ENCODE measurements around the gene RAD51C. TPM values are rescaled to one million over a fixed set of nuclear protein-coding genes. Genes with fewer than 3 reads are reported as not detected.
A peak's percentile ranks its signal among the peaks of the same experiment; 100 is the strongest.

RAD51C gene
- total RNA-seq, 2 experiments from 2014 or later, result 73.3 to 76.8 TPM

DNA sequence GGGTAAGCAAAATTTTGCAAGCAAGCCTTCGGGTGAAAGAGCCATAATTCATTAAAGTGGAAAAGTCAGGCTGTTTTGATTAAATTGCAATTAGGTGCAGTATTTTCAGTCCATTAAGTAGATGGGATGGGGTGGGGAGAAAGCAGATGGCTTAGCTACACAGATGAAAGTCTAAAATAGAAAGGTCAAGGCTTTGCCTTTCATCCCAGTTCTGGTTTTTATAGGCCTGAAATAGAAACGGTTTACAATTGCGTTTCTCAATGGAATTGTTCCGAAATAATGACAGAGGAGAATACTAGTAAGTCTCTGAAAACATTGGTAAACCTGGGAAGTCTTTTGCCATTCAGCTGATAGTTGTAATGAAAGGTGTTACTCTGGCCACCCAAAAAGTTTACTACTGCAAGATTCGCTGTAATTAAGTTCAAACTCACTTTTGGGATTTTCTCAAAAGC lies 64.8 kb downstream of the RAD51C start:
- TF ChIP-seq, protein P1, sequence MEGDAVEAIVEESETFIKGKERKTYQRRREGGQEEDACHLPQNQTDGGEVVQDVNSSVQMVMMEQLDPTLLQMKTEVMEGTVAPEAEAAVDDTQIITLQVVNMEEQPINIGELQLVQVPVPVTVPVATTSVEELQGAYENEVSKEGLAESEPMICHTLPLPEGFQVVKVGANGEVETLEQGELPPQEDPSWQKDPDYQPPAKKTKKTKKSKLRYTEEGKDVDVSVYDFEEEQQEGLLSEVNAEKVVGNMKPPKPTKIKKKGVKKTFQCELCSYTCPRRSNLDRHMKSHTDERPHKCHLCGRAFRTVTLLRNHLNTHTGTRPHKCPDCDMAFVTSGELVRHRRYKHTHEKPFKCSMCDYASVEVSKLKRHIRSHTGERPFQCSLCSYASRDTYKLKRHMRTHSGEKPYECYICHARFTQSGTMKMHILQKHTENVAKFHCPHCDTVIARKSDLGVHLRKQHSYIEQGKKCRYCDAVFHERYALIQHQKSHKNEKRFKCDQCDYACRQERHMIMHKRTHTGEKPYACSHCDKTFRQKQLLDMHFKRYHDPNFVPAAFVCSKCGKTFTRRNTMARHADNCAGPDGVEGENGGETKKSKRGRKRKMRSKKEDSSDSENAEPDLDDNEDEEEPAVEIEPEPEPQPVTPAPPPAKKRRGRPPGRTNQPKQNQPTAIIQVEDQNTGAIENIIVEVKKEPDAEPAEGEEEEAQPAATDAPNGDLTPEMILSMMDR (IDR thresholded peaks at IDR 0.05), result no peak
- intact Hi-C loops (cut with micrococcal nuclease), result no loop called here
- ChIA-PET POLR2A (interaction anchor here (1.1 kb wide), 1 partner anchor 125 kb away, joined by 4 read pairs; no protein-coding TSS in a partner anchor), CTCF (interaction anchor here (1.1 to 1.8 kb wide), 2 partner anchors 130 to 238 kb away, joined by 3 to 4 read pairs; no protein-coding TSS in a partner anchor)
- Mint-ChIP-seq H3K27me3 (peaks cover 55% of the 10 kb centered on the region), H3K27ac (no peak overlapping the region), H3K9me3 (no peaks in the 10 kb centered on the region), H3K36me3 (ENCODE audit: low read depth) (no peaks in the 10 kb centered on the region), H3K4me3 (peak overlapping the region; percentile 76), H3K4me1 (ENCODE audit: low read depth) (peaks cover 10% of the 10 kb centered on the region)
- no peak for DNase-seq
- no peak for ATAC-seq

DNA sequence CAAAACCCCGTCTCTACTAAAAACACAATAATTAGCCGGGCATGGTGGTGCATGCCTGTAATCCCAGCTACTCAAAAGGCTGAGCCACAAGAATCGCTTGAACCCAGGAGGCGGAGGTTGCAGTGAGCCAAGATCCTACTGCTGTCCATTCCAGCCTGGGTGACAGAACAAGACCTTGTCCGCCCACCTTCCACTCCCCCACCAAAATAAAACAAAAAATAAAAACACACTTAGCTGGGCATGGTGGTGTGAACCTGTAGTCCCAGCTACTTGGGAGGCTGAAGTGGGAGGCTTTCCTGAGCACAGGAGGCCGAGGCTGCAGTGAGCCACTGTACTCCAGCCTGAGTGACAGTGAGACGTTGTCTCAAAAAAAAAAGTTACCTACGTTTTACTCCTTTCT lies 66.5 kb downstream of the RAD51C start:
- no peaks in the 10 kb centered on the region for H3K9me3 Mint-ChIP-seq
- DNase-seq (no peak), ATAC-seq (no peak)
- intact Hi-C loops (cut with micrococcal nuclease), result no loop called here
- peaks cover 59% of the 10 kb centered on the region for H3K27me3 Mint-ChIP-seq
- peaks cover 10% of the 10 kb centered on the region for H3K4me1 Mint-ChIP-seq (ENCODE audit: low read depth)
- H3K4me3 Mint-ChIP-seq, result no peak overlapping the region
- ChIA-PET POLR2A (no interaction called here), CTCF (interaction anchor here (1.2 kb wide), 1 partner anchor 11 kb away, joined by 3 read pairs; no protein-coding TSS in a partner anchor)
- no peaks in the 10 kb centered on the region for H3K36me3 Mint-ChIP-seq (ENCODE audit: low read depth)
- TF ChIP-seq, protein P1 (IDR thresholded peaks at IDR 0.05), result no peak
- H3K27ac Mint-ChIP-seq, result no peak overlapping the region

DNA sequence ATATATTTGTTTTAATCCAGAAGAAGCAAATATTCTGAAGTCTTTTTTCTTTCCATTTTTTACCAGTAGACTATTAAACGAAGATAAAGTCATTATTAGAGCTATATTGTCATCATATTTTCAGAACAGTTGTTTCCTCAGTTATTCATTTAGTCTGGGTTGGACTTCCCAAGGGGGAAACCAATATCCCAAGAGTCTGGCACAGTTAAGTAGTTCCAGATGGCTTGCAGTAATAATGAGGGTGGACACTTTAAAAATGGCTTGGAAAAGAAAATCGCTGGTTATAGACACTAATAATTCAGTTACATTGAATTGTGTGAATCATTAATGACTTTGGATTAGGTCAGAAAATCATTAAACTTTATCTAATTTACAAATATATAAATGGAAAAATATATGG lies 67.1 kb downstream of the RAD51C start:
- H3K27me3 Mint-ChIP-seq, result peaks cover 59% of the 10 kb centered on the region
- H3K4me3 Mint-ChIP-seq, result no peak overlapping the region
- intact Hi-C loops (cut with micrococcal nuclease), result no loop called here
- TF ChIP-seq, protein P1 (IDR thresholded peaks at IDR 0.05), result no peak
- POLR2A ChIA-PET, result no interaction called here
- CTCF ChIA-PET, result interaction anchor here (1.2 kb wide), 1 partner anchor 12 kb away, joined by 3 read pairs; no protein-coding TSS in a partner anchor
- H3K36me3 Mint-ChIP-seq (ENCODE audit: low read depth), result no peaks in the 10 kb centered on the region
- H3K4me1 Mint-ChIP-seq (ENCODE audit: low read depth), result peaks cover 10% of the 10 kb centered on the region
- H3K27ac Mint-ChIP-seq, result no peak overlapping the region
- DNase-seq (no peak), ATAC-seq (no peak)
- no peaks in the 10 kb centered on the region for H3K9me3 Mint-ChIP-seq

DNA sequence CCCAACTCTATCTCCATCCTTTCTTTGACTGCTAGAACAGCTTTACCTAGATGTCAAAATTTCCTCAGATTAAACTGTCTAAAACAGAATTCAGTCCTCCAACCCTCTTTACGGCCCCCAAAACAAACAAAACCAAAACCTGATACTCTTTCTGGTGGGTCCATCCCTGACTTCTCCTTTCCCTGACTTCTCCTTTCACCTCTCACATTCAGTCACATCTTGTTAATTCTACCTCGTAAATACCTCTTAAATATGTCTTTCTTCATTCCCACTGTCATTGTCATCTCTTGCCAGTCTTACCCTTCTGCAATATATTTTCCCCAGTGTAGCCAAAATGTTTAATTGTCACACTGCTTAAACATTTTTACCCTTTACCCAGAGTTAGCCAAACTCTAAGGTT lies 67.8 kb downstream of the RAD51C start:
- ChIA-PET POLR2A (no interaction called here), CTCF (no interaction called here)
- peaks cover 8% of the 10 kb centered on the region for H3K4me1 Mint-ChIP-seq (ENCODE audit: low read depth)
- no peak overlapping the region for H3K4me3 Mint-ChIP-seq
- H3K27me3 Mint-ChIP-seq, result peaks cover 55% of the 10 kb centered on the region
- H3K36me3 Mint-ChIP-seq (ENCODE audit: low read depth), result no peaks in the 10 kb centered on the region
- ATAC-seq (no peak), DNase-seq (no peak)
- H3K27ac Mint-ChIP-seq, result no peak overlapping the region
- TF ChIP-seq, protein P1 (IDR thresholded peaks at IDR 0.05), result no peak
- H3K9me3 Mint-ChIP-seq, result no peaks in the 10 kb centered on the region
- intact Hi-C loops (cut with micrococcal nuclease), result no loop called here

- Mint-ChIP-seq H3K36me3 (ENCODE audit: low read depth) (no peaks in the 10 kb centered on the region), H3K27ac (no peak overlapping the region), H3K27me3 (peaks cover 40% of the 10 kb centered on the region), H3K9me3 (no peaks in the 10 kb centered on the region), H3K4me3 (no peak overlapping the region), H3K4me1 (ENCODE audit: low read depth) (no peaks in the 10 kb centered on the region)
- intact Hi-C loops (cut with micrococcal nuclease), result no loop called here
- TF ChIP-seq, protein P1 (IDR thresholded peaks at IDR 0.05), result no peak
- ATAC-seq (no peak), DNase-seq (no peak)
- CTCF ChIA-PET, result no interaction called here
- POLR2A ChIA-PET, result interaction anchor here (0.5 kb wide), 1 partner anchor 221 kb away, joined by 3 read pairs; no protein-coding TSS in a partner anchor
Measured at GRCh38 chr17:58763263-58763662, 70.9 kb downstream of the RAD51C start.
